GM19395 (cell line): ENCODE results near the gene CLEC14A.

Experiments used
- ATAC-seq: cut with Tn5 transposase; IDR thresholded peaks from one replicate; pipeline ENCODE4 v1.9.1; 2021; ENCODE audit warnings: mild to moderate bottlenecking, moderate library complexity; ENCODE audit not compliant: unreplicated experiment

The CLEC14A gene, protein sequence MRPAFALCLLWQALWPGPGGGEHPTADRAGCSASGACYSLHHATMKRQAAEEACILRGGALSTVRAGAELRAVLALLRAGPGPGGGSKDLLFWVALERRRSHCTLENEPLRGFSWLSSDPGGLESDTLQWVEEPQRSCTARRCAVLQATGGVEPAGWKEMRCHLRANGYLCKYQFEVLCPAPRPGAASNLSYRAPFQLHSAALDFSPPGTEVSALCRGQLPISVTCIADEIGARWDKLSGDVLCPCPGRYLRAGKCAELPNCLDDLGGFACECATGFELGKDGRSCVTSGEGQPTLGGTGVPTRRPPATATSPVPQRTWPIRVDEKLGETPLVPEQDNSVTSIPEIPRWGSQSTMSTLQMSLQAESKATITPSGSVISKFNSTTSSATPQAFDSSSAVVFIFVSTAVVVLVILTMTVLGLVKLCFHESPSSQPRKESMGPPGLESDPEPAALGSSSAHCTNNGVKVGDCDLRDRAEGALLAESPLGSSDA

GRCh38 chr14:38255673-38256532 lies at the start of gene CLEC14A:
CLEC14A (minus strand) TSS chr14:38256093; CDS start chr14:38256022, 71 bp downstream.
- peak; percentile 47 for ATAC-seq

GRCh38 chr14:38302966-38303365 lies 47.1 kb upstream of the CLEC14A start:
- no peak for ATAC-seq

DNA sequence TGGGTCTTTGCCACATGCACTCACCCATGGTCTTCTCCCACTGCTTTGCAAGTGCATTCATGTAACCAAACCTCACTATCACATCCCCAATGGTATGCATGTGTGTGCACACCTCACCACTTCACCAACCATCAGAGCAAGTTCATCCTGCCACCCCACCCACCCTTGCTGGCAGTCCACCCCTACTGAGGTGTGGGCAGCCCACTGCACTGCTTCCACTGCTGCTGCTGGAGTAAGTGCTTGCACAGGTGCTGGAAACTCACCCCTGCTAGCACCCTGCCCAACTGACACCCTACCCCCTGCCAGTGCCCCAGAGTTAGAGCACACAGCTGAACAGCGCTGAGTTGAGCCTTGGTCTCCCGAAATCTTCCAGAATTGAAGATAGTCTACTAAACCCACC lies 46.1 kb upstream of the CLEC14A start:
- ATAC-seq, result no peak

DNA sequence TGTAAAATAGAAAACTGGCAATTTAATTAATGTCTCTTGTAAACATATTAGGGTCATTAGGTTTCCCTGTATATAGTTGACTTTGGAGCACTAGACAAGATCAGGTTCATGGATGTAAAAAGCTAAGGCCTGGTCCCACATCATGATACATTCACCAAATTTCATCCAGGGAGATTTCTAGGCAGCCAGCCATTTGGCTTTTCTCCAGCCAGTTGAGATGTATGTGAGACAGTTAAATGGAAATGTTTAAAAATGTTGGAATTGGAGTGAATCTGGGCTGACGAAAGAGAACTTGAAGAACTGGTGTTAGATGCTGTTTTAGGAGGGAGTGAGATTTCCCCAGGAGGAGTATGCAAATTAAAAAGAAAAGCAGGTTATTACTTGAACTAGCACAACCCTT lies 41.8 kb upstream of the CLEC14A start:
- no peak for ATAC-seq

- no peak for ATAC-seq
These were observed 36.0 kb upstream of the CLEC14A start for GRCh38 chr14:38291681-38292467.

GRCh38 chr14:38290601-38291188 lies 34.8 kb upstream of the CLEC14A start:
- no peak for ATAC-seq

- ATAC-seq, result no peak
These were observed 30.6 kb upstream of the CLEC14A start for GRCh38 chr14:38286452-38286851.

DNA sequence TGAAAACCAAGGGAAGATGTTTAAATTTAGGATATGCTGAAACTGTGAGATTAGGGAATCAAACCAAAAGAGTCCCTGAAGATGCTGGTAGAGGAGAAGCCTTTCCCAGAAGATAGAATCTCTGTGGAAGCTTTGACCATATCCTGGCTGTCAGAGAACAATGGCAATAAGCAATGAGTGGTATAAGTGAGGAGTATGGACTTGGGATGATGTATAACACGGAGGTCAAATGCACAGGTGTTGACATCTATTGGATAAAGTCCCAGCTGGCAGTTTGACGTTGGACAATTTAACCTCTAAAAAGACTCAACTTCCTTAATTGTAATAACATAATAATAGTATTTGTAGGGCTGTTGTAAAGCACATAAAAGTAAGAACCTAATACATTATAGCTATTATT lies 30.1 kb upstream of the CLEC14A start:
- ATAC-seq, result no peak

GRCh38 chr14:38282936-38283335 lies 27.0 kb upstream of the CLEC14A start:
- no peak for ATAC-seq

- ATAC-seq, result no peak
These were observed 24.2 kb upstream of the CLEC14A start for GRCh38 chr14:38280081-38280480.

DNA sequence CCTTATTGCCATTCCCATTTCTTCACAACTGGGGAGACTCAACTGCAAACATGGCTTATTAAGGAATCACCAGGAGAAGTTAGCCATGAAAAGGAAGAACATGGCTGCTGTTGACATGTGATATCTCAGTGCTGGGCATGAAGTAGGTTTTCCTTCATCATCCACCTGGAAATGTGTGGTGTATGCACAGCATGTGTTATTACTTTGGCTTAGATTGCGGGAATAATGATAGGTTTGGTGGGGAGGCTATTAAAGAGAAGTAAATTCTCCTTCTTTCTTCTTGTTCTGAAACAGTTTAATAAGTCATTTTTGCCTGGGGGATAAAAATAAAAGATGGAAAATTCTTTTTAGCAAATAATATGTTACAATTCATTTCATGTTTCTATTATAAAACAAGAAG lies 23.7 kb upstream of the CLEC14A start:
- no peak for ATAC-seq

- no peak for ATAC-seq
These were observed 22.1 kb upstream of the CLEC14A start for GRCh38 chr14:38278035-38278434.

- ATAC-seq, result no peak
These were observed 7.0 kb upstream of the CLEC14A start for GRCh38 chr14:38262844-38263243.

DNA sequence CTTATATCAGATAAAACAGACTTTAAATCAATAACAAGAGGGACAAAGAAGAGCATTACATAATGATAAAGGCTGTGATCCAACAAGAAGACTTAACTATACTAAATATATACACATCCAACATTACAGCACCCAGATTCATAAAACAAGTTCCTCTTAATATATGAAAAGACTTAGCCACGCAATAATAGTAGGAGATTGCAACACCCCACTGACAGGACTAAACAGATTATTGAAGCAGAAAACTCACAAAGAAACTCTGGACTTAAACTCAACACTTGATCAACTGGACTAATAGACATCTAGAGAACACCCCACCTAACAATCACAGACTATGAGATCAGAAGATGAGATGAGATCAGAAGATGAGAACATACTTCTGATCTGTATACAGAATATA lies 5.7 kb upstream of the CLEC14A start:
- no peak for ATAC-seq

DNA sequence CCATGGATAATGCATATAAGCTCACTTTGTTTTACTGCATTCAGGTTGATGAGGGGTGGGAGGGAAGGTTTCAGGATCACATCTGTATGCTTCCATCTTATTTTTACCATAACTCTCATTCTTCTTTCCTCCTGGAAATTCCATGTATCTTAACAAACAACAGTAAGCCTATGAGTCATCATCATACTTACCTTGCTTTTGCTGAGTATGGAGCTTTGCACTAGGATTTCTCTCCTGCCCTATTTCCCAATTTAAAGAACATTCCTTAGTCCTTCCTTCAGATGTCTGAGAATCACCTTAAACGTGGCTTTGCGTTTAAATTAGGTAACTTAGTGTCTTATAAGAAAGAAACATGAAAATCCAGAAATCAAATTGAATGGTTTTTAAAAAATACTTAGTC lies 1.6 kb upstream of the CLEC14A start:
- ATAC-seq, result no peak

DNA sequence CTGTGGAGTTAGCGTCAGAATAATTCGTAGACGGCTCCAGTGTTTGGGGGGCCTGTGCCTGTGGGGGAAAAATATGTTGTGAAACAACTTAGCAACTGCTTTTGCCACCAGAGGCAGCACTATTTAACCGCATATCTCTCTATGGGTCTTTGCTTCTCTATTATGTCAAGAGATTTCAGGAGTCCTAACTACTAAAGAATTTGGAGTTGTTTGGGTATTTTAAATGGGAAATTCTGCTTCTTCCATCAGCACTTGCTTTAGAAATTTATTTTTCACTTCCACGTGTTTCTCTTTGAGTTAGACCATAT lies 594 bp upstream of the CLEC14A start:
- ATAC-seq, result peak; percentile 6

DNA sequence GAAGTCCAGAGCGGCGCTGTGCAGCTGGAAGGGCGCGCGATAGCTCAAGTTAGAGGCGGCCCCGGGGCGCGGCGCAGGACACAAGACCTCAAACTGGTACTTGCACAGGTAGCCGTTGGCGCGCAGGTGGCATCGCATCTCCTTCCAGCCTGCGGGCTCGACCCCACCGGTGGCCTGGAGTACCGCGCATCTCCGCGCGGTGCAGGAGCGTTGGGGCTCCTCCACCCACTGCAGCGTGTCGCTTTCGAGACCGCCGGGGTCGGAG lies 553 bp downstream of the CLEC14A start:
- ATAC-seq, result no peak

GRCh38 chr14:38254571-38255407 lies 1.1 kb downstream of the CLEC14A start:
- no peak for ATAC-seq

DNA sequence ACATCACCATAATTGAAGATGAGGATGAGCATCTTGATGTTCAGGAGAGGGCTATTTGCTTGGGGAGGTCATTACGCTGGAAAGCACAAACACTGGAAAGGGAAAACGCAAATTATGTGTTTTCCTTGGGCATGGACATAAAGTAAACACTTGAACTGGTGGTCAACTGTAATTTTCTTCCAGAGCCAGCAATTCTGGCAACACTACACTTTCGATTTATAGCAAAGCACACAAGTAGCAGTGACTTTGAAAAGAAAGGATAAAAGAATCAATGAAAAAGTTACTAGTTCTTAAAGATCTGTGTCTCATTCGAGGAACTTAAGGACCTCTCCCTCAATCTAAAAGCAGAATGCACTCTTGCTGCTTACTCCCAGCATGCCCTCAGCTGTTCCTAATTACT lies 2.2 kb downstream of the CLEC14A start:
- no peak for ATAC-seq

- no peak for ATAC-seq
These were observed 3.7 kb downstream of the CLEC14A start for GRCh38 chr14:38252066-38252710.
